VCaP (cell line): ENCODE measurements around the gene CCNF.

Experiments
- H3K27ac ChIP-seq: fragments of 450-650 bp; 2 replicates; pipeline ENCODE4 v1.5.1; 2017
- CTCF ChIP-seq: fragments of 450-650 bp; conservative IDR thresholded peaks from 2 replicates; pipeline ENCODE4 v1.5.1; 2017; ENCODE audit warnings: mild to moderate bottlenecking, moderate library complexity

Gene CCNF

GRCh38 chr16:2388875-2389433, 40.3 kb upstream of the CCNF start:
- no peak overlapping the region for H3K27ac ChIP-seq

GRCh38 chr16:2392025-2392424, 37.2 kb upstream of the CCNF start:
- TF ChIP-seq CTCF = no peak
- H3K27ac ChIP-seq = no peak overlapping the region

More at GRCh38 chr16:2388875-2389433, 40.3 kb upstream of the CCNF start:
- no peak for TF ChIP-seq CTCF

DNA sequence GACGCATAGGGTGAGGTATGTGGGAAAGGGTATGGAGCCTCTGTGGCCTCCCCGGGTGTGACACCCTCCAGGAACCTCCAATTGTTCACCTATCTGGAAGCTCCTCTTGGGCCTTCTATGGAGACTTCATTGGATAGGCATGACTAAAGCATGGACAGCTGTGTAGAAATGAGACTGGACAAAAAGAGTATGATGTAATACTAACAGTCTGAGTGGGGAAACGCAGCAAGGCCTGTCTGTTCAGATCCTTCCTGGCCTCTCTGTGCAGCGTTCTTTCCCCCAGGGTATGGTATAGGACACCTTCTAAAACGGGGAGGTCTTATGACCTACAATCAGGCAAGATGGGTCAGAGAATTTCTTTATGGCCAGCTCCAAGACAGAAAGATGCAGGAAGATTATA, 30.7 kb upstream of the CCNF start:
- no peak overlapping the region for H3K27ac ChIP-seq
- TF ChIP-seq CTCF = no peak

- H3K27ac ChIP-seq = no peak overlapping the region
- no peak for TF ChIP-seq CTCF
Observed at GRCh38 chr16:2404099-2404498, 25.1 kb upstream of the CCNF start.

- H3K27ac ChIP-seq = no peak overlapping the region
- no peak for TF ChIP-seq CTCF
Observed at GRCh38 chr16:2415085-2415484, 14.2 kb upstream of the CCNF start.

DNA sequence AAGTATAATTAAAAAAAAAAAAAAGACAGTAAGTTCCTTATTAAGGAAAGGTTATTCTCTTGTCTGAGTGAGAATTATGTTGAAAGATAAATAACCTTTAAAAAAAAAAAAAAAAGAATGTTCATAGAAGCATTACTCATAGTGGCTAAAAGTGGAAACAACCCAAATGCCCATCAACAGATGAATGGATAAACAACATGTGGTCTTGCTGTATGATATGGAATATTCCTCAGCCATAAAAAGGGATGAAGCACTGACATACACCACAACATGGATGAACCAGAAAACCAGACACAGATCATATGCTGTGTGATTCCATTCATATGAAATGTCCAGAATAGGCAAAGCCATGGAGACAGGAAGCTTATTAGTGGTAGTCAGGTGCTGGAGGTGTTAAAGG, 9.2 kb upstream of the CCNF start:
- H3K27ac ChIP-seq = no peak overlapping the region
- no peak for TF ChIP-seq CTCF

DNA sequence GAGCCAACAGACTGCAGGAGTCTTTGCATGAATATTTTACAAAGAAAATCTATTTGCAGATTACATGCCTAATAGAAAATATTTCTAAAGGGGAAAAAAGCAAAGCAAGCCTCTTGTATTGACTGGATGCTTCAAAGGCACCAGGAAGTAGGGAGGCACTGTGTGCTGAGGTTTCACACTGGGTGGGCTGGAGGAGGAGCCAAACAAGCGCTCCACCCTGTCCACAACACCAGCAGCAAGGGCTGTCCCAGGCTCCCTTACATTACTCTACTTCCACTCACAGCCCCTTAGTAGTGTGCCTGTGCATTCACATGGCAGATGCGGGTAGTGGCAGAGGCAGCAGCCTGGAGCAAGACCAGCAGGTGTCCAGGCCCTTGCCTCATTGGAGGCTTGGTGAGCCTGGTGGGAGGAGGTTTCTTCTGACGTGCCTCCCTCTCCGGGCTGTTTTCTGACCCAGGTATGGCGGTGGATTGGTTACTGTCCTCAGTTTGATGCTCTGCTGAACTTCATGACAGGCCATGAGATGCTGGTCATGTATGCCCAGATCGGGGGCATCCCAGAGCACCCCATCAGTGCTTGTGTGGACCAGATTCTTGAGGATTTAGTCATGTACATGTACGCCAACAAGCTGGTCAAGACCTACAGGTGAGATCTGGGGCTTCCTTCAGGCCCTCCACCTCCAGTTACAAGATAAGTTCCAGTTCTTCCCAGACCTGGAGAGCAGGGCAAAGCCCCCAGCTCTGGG, 7.0 kb upstream of the CCNF start:
- no peak for TF ChIP-seq CTCF
- no peak overlapping the region for H3K27ac ChIP-seq
